ENCODE results near the gene TLR10.

Gene TLR10, protein sequence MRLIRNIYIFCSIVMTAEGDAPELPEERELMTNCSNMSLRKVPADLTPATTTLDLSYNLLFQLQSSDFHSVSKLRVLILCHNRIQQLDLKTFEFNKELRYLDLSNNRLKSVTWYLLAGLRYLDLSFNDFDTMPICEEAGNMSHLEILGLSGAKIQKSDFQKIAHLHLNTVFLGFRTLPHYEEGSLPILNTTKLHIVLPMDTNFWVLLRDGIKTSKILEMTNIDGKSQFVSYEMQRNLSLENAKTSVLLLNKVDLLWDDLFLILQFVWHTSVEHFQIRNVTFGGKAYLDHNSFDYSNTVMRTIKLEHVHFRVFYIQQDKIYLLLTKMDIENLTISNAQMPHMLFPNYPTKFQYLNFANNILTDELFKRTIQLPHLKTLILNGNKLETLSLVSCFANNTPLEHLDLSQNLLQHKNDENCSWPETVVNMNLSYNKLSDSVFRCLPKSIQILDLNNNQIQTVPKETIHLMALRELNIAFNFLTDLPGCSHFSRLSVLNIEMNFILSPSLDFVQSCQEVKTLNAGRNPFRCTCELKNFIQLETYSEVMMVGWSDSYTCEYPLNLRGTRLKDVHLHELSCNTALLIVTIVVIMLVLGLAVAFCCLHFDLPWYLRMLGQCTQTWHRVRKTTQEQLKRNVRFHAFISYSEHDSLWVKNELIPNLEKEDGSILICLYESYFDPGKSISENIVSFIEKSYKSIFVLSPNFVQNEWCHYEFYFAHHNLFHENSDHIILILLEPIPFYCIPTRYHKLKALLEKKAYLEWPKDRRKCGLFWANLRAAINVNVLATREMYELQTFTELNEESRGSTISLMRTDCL

DNA sequence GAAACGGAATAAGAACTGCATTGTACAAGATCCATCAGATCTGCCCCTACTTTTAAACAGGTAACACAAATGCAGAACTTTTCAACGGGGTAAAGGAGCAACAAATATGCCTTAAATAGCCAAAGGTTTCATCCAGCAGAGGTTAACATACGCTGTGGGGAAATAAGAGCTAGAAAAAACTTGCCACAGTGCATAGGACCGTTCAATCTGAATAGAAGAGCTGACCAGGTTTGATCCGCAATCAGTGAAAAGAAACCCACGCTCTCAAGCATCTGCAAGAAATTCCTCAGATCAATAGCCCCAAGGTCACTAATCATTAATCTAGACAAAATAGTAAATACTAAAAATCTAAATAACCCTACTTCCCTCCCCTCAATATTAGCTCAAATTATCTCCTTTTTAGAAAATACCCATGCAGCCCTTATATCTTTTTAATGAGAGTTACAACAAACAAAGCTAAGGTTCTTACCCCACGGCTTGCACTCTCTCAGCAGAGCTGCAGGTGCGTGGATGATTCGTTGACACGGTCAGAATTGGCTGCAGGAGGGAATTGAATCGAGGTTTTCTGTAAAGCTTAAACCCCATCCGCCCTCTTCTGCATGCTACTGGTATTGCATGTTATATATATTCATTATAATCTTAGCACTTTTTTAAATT is at the start of gene TLR10:
Gene TLR10 (minus strand): TSS at position 539 of the 657 bp plus-strand sequence. CDS start 7,400 bp downstream, outside the sequence.
- H3K27ac ChIP-seq (ENCODE audit: low read depth, low read length) = no peak within 1 kb of the TSS
- no peaks in the 10 kb centered on the region for H3K4me1 ChIP-seq (ENCODE audit: control insufficient read depth in 1 of 2, insufficient read depth in 2 of 2, low read length in 2 of 2)
- H3K36me3 ChIP-seq (ENCODE audit: control insufficient read depth in 1 of 2, insufficient read depth in 2 of 2, low read length in 2 of 2) = no peaks in the 10 kb centered on the region
- H3K27me3 ChIP-seq (ENCODE audit: control insufficient read depth in 1 of 2, insufficient read depth in 2 of 2, low read length in 2 of 2) = no peaks in the 10 kb centered on the region
- no peak within 1 kb of the TSS for H3K9ac ChIP-seq (ENCODE audit: low read depth in 1 of 2, low read length in 2 of 2)
- H3K4me3 ChIP-seq (ENCODE audit: low read depth in 1 of 2, low read length in 2 of 2) = peak within 1 kb of the TSS in 1 of 2 donors; percentile 28
- H3K9me3 ChIP-seq (ENCODE audit: control insufficient read depth in 1 of 2, low read length in 2 of 2) = no peaks in the 10 kb centered on the region

DNA sequence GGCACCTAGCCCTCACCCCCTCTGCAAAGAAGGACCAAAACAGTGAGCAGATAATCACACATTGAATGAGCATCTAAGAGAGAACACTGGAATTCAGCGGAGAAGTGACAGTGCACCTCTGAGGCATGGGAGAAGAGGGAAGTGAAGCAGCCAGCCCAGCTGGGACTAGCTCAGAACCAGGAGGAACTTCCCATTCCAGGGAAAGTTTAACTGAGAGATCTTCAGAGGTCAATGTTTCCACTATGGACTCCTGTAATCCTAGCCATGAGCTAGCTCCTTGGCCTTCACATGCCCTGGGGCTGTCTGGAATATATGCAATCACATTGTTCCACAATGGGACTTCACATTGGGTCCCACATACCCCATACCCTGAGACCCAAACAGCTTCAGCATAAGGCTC is 49.4 kb upstream of the TLR10 start:
- H3K9ac ChIP-seq (ENCODE audit: low read depth in 1 of 2, low read length in 2 of 2) = no peak overlapping the region
- H3K27ac ChIP-seq (ENCODE audit: low read depth, low read length) = no peak overlapping the region
- peaks cover 6 to 12% of the 10 kb centered on the region in 2 donors for H3K9me3 ChIP-seq (ENCODE audit: control insufficient read depth in 1 of 2, low read length in 2 of 2)
- H3K36me3 ChIP-seq (ENCODE audit: control insufficient read depth in 1 of 2, insufficient read depth in 2 of 2, low read length in 2 of 2) = no peaks in the 10 kb centered on the region
- H3K4me3 ChIP-seq (ENCODE audit: low read depth in 1 of 2, low read length in 2 of 2) = no peak overlapping the region
- no peaks in the 10 kb centered on the region for H3K4me1 ChIP-seq (ENCODE audit: control insufficient read depth in 1 of 2, insufficient read depth in 2 of 2, low read length in 2 of 2)
- H3K27me3 ChIP-seq (ENCODE audit: control insufficient read depth in 1 of 2, insufficient read depth in 2 of 2, low read length in 2 of 2) = no peaks in the 10 kb centered on the region

DNA sequence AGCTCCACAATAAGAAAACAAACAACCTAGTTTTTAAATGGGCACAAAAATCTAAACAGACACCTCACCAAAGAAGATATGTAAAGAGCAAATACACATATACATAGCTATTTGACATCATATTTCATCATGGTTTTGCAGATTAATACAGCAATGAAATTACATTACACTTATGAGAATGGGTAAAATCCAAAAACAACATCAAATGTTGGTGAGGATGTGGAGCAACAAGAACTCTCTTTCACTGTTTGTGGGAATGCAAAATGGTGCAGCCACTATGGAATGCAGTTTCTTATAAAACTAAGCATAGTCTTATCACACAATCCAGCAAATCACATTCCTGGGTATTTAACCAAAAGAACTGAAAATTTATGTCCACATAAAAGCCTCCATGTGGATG is 48.9 kb upstream of the TLR10 start:
- Histone ChIP-seq H3K9me3 (ENCODE audit: control insufficient read depth in 1 of 2, low read length in 2 of 2) (peaks cover 6 to 11% of the 10 kb centered on the region in 2 donors), H3K4me3 (ENCODE audit: low read depth in 1 of 2, low read length in 2 of 2) (no peak overlapping the region), H3K27ac (ENCODE audit: low read depth, low read length) (no peak overlapping the region), H3K4me1 (ENCODE audit: control insufficient read depth in 1 of 2, insufficient read depth in 2 of 2, low read length in 2 of 2) (no peaks in the 10 kb centered on the region), H3K36me3 (ENCODE audit: control insufficient read depth in 1 of 2, insufficient read depth in 2 of 2, low read length in 2 of 2) (no peaks in the 10 kb centered on the region), H3K9ac (ENCODE audit: low read depth in 1 of 2, low read length in 2 of 2) (no peak overlapping the region), H3K27me3 (ENCODE audit: control insufficient read depth in 1 of 2, insufficient read depth in 2 of 2, low read length in 2 of 2) (no peaks in the 10 kb centered on the region)

DNA sequence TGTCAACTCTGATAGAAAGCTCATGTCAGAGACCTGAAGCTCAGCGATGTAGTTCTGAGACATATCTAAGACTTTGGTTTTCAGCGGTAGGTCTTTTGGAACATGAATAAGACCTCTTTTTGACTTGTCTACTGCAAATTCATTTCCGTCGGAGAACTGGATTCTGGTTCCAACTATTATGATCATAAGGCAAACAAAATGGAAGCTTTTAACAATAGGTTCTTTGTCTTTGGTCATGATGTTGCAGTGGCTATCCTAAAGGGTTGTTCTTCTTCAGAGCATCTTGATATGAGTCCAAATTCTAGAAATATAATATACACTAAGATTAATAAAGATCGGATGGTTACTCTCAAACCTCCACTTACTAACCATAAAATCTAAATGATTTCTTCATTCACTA is 46.4 kb upstream of the TLR10 start:
- no peak overlapping the region for H3K27ac ChIP-seq (ENCODE audit: low read depth, low read length)

DNA sequence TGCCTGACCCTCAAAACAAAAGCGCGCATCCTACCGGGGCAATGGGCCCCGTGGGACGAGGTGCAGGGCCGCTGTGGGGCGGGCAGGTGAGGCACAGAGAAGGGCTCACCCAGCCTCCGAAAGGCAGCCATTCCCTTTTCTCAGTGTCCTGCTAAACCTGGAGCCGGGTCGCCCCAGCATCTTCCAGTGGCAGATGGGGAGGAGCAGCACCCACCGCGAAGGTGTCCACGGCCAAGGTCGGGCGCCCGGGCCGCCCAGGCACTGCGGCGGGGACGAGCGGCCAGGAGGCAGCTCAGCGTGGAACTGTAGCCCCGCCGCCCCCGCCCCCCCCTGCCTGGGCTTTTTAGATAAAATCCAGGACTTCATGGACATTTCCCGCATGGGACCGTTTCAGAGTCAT is 41.0 kb upstream of the TLR10 start:
- Histone ChIP-seq H3K27me3 (ENCODE audit: control insufficient read depth in 1 of 2, insufficient read depth in 2 of 2, low read length in 2 of 2) (no peaks in the 10 kb centered on the region), H3K4me3 (ENCODE audit: low read depth in 1 of 2, low read length in 2 of 2) (no peak overlapping the region), H3K9me3 (ENCODE audit: control insufficient read depth in 1 of 2, low read length in 2 of 2) (no peaks in the 10 kb centered on the region), H3K4me1 (ENCODE audit: control insufficient read depth in 1 of 2, insufficient read depth in 2 of 2, low read length in 2 of 2) (no peaks in the 10 kb centered on the region), H3K36me3 (ENCODE audit: control insufficient read depth in 1 of 2, insufficient read depth in 2 of 2, low read length in 2 of 2) (no peaks in the 10 kb centered on the region), H3K27ac (ENCODE audit: low read depth, low read length) (no peak overlapping the region), H3K9ac (ENCODE audit: low read depth in 1 of 2, low read length in 2 of 2) (no peak overlapping the region)

More for the DNA sequence above, 46.4 kb upstream of the TLR10 start:
- Histone ChIP-seq H3K4me3 (ENCODE audit: low read depth in 1 of 2, low read length in 2 of 2) (no peak overlapping the region), H3K9me3 (ENCODE audit: control insufficient read depth in 1 of 2, low read length in 2 of 2) (peaks cover 4 to 6% of the 10 kb centered on the region in 2 donors), H3K27me3 (ENCODE audit: control insufficient read depth in 1 of 2, insufficient read depth in 2 of 2, low read length in 2 of 2) (no peaks in the 10 kb centered on the region), H3K4me1 (ENCODE audit: control insufficient read depth in 1 of 2, insufficient read depth in 2 of 2, low read length in 2 of 2) (no peaks in the 10 kb centered on the region), H3K9ac (ENCODE audit: low read depth in 1 of 2, low read length in 2 of 2) (no peak overlapping the region), H3K36me3 (ENCODE audit: control insufficient read depth in 1 of 2, insufficient read depth in 2 of 2, low read length in 2 of 2) (no peaks in the 10 kb centered on the region)

DNA sequence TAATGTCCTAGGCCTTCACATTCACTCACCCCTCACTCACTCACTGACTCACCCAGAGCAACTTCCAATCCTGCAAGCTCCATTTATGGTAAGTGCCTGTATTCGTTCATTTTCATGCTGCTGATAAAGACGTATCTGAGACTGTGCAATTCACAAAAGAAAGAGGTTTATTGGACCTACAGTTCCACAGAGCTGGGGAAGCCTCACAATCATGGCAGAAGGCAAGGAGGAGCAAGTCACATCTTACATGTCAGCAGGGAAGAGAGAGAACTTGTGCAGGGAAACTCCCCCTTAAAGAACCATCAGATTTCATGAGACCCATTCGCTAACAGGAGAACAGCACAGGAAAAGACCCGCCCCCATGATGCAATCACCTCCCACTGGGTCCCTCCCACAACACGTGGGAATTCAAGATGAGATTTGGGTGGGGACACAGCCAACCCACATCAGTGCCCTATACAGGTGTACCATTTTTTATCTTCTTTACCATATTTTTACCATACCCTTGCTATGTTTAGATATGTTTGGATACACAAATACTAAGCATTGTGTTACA is 40.0 kb upstream of the TLR10 start:
- Histone ChIP-seq H3K27me3 (ENCODE audit: control insufficient read depth in 1 of 2, insufficient read depth in 2 of 2, low read length in 2 of 2) (no peaks in the 10 kb centered on the region), H3K9ac (ENCODE audit: low read depth in 1 of 2, low read length in 2 of 2) (no peak overlapping the region), H3K9me3 (ENCODE audit: control insufficient read depth in 1 of 2, low read length in 2 of 2) (no peaks in the 10 kb centered on the region), H3K4me3 (ENCODE audit: low read depth in 1 of 2, low read length in 2 of 2) (no peak overlapping the region), H3K27ac (ENCODE audit: low read depth, low read length) (no peak overlapping the region), H3K36me3 (ENCODE audit: control insufficient read depth in 1 of 2, insufficient read depth in 2 of 2, low read length in 2 of 2) (no peaks in the 10 kb centered on the region), H3K4me1 (ENCODE audit: control insufficient read depth in 1 of 2, insufficient read depth in 2 of 2, low read length in 2 of 2) (no peaks in the 10 kb centered on the region)

DNA sequence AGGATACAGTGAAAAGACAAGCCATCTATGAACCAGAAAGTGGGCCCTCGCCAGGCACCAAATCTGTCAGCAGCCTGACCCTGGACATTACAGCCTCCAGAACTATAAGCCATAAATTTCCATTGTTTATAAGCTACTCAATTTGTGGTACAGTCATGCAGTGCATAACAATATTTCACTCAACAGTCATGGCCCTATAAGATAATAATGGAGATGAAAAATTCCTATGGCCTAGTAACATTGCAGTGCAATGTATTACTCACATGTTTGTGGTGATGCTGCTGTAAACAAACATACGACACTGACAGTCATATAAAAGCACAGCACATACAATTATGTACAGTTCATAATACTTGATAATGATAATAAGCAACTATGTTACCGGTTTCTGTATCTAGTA is 38.9 kb upstream of the TLR10 start:
- no peak overlapping the region for H3K4me3 ChIP-seq (ENCODE audit: low read depth in 1 of 2, low read length in 2 of 2)
- no peaks in the 10 kb centered on the region for H3K9me3 ChIP-seq (ENCODE audit: control insufficient read depth in 1 of 2, low read length in 2 of 2)
- H3K9ac ChIP-seq (ENCODE audit: low read depth in 1 of 2, low read length in 2 of 2) = no peak overlapping the region
- H3K27ac ChIP-seq (ENCODE audit: low read depth, low read length) = no peak overlapping the region
- H3K4me1 ChIP-seq (ENCODE audit: control insufficient read depth in 1 of 2, insufficient read depth in 2 of 2, low read length in 2 of 2) = no peaks in the 10 kb centered on the region
- H3K27me3 ChIP-seq (ENCODE audit: control insufficient read depth in 1 of 2, insufficient read depth in 2 of 2, low read length in 2 of 2) = no peaks in the 10 kb centered on the region
- H3K36me3 ChIP-seq (ENCODE audit: control insufficient read depth in 1 of 2, insufficient read depth in 2 of 2, low read length in 2 of 2) = no peaks in the 10 kb centered on the region

DNA sequence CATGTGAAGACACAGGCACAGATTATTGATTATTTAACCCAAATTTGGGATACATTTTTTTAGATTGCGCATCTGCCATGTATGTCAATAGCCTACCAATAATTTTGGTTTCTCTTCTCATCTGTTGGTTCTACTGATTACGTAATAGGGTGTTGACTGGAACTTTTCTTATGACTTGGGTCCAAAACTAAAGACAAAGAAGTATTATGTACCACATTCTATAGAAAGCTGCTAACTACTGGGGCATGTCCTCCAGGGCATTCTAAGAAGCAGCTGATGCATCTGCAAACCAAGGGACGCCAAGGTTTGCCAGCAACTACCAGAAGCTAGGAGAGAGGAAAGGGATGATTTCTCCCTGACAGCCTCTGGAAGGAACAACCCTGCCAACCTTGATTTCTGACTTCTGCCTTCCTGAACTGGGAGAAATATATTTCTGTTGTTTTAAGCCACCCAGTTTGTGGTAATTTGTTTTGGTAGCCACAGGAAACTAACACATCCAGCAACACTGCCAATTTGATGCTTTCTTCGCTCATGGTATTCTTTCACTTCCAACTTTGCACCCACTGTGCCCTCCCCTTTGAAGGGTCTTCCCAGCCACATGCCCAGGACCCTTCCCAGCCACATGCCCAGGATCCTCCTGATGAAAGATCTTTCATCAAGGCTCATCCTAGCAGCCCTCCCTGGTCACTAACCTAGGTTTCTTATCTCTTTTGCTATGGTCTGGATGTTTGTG is 37.7 kb upstream of the TLR10 start:
- H3K4me3 ChIP-seq (ENCODE audit: low read depth in 1 of 2, low read length in 2 of 2) = no peak overlapping the region
- H3K9ac ChIP-seq (ENCODE audit: low read depth in 1 of 2, low read length in 2 of 2) = no peak overlapping the region
- no peaks in the 10 kb centered on the region for H3K27me3 ChIP-seq (ENCODE audit: control insufficient read depth in 1 of 2, insufficient read depth in 2 of 2, low read length in 2 of 2)
- H3K4me1 ChIP-seq (ENCODE audit: control insufficient read depth in 1 of 2, insufficient read depth in 2 of 2, low read length in 2 of 2) = no peaks in the 10 kb centered on the region
- no peaks in the 10 kb centered on the region for H3K36me3 ChIP-seq (ENCODE audit: control insufficient read depth in 1 of 2, insufficient read depth in 2 of 2, low read length in 2 of 2)
- no peak overlapping the region for H3K27ac ChIP-seq (ENCODE audit: low read depth, low read length)
- H3K9me3 ChIP-seq (ENCODE audit: control insufficient read depth in 1 of 2, low read length in 2 of 2) = peaks cover 0 to under 1% of the 10 kb centered on the region in 2 donors

DNA sequence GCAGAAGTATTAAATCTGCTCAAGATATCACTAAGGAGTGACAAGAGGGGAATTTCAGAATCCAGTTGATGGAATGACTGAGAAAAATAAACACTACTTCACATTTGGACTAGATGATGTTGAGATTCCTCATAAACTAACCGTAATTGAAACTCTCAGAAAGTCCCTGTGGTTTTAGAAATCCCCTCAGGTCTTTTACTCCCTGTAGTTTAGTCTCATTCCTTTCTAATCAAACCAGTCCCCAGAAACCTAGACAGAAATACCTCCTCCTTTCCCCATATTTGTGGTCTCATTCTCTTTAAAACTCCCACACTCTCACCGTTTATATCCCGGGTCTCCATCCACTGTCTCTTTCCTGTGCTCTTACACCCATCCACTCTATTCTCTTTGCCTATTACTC is 36.8 kb upstream of the TLR10 start:
- Histone ChIP-seq H3K36me3 (ENCODE audit: control insufficient read depth in 1 of 2, insufficient read depth in 2 of 2, low read length in 2 of 2) (no peaks in the 10 kb centered on the region), H3K9me3 (ENCODE audit: control insufficient read depth in 1 of 2, low read length in 2 of 2) (peaks cover 3 to 6% of the 10 kb centered on the region in 2 donors), H3K4me3 (ENCODE audit: low read depth in 1 of 2, low read length in 2 of 2) (no peak overlapping the region), H3K9ac (ENCODE audit: low read depth in 1 of 2, low read length in 2 of 2) (no peak overlapping the region), H3K4me1 (ENCODE audit: control insufficient read depth in 1 of 2, insufficient read depth in 2 of 2, low read length in 2 of 2) (no peaks in the 10 kb centered on the region), H3K27ac (ENCODE audit: low read depth, low read length) (no peak overlapping the region), H3K27me3 (ENCODE audit: control insufficient read depth in 1 of 2, insufficient read depth in 2 of 2, low read length in 2 of 2) (no peaks in the 10 kb centered on the region)

Data from duodenal mucosa (tissue), 2 donors.